ENCODE data around the gene ADGRD1. TPM values are rescaled to one million over a fixed set of nuclear protein-coding genes. Genes with fewer than 3 reads are reported as not detected.
A peak's percentile ranks its signal among the peaks of the same experiment; 100 is the strongest.

ADGRD1 gene
- total RNA-seq, 1 experiment from 2014 or later, result 0.97 TPM

DNA sequence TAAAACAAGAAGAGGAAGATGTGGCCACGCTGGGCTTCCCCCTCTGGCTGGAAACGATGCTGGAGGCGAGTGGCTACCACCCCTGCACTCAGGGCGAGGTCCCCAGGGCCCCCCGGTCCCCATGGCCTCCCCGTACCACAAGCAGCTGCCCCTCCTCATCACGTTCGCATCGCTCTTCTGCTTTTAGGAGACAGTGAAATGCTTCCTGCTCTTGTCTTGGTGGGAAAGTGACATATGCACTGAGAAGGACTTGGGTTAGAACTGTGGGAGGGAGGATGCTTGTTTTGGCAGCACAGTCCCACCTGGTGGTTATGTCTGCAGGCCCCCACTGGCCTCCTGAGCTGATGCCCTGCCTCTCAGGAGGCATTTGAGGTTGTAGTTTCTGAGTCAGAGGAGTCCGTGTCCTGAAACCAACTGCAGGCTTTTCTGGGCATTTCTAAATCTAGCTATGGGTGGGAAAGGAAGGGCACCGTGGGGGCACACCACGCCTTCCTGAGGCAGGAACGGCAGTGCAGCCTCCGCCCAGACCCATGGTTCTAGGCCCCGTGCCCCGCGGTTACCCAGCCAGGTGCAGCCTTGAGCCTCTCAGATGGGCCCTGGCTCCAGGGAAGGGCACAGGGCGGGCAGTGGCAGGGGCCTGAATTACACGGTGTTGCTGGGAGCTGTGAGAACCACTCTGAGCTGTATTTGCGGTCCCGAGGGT lies 139.3 kb downstream of the ADGRD1 start:
- H3K36me3 ChIP-seq (replicated peaks; ENCODE audit: control insufficient read depth, insufficient read depth, low read length), result no peaks in the 10 kb centered on the region
- DNase-seq, result peak; percentile 49
- H3K4me3 ChIP-seq (ENCODE audit: insufficient read depth, low read depth, low read length), result no peak overlapping the region
- H3K27me3 ChIP-seq (ENCODE audit: control insufficient read depth, insufficient read depth, low read length), result no peaks in the 10 kb centered on the region

DNA sequence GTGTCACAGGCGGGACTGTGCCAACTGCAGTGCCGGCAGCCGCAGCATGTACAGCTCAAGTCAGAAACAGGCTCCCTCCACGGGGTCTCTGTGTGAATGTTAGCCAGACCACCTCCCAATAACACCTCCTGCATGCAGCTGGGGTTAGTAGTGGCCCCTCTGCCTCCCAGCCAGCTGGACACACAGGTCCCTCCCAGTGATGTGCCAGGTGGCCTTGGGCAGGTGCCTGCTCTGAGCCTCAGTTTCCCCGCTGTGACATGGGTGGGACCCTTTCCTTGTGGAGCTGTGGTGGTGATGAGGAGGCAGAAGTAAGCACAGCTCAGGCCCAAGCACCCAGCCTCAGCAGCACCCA lies 139.9 kb downstream of the ADGRD1 start:
- no peak overlapping the region for H3K4me3 ChIP-seq (ENCODE audit: insufficient read depth, low read depth, low read length)
- H3K27me3 ChIP-seq (ENCODE audit: control insufficient read depth, insufficient read depth, low read length), result no peaks in the 10 kb centered on the region
- DNase-seq, result no peak
- H3K36me3 ChIP-seq (replicated peaks; ENCODE audit: control insufficient read depth, insufficient read depth, low read length), result no peaks in the 10 kb centered on the region

DNA sequence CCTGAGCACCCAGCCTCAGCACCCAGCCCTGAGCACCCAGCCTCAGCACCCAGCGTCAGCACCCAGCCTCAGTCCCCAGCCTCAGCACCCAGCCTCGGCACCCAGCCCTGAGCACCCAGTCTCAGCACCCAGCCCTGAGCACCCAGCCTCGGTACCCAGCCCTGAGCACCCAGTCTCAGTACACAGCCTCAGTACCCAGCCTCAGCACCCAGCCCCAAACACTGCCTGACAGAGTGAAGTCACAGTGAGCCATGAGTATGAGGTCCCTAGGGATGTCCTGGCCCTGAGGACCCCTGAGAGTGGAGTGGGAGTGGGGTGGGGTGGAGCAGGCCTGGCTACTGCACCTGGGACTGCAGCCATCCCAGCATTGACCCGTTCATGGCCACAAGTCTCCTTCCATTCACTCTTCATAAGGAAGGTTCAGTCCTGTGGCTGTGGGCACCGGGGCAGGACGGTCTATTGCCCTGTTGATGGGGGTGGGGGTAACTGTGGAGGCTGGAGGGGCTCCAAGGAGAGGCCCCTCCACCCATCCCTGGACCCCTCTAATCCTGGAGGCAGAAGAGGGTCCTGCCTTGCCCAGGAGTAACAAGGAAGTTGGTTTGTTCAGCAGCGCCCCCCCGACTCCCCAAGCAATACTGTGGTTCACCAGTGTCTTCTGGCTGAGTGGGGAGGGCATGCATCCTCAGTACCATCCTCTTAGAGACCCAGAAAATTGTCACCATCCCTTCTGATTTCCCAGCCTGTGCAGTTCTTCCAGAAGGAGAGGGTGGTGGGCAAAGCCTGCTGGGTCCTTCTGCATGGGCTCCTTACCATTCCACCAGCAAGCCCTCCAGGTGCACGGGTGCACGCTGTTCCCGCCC lies 140.5 kb downstream of the ADGRD1 start:
- no peak for DNase-seq
- no peaks in the 10 kb centered on the region for H3K27me3 ChIP-seq (ENCODE audit: control insufficient read depth, insufficient read depth, low read length)
- H3K36me3 ChIP-seq (replicated peaks; ENCODE audit: control insufficient read depth, insufficient read depth, low read length), result no peaks in the 10 kb centered on the region
- H3K4me3 ChIP-seq (ENCODE audit: insufficient read depth, low read depth, low read length), result no peak overlapping the region

DNA sequence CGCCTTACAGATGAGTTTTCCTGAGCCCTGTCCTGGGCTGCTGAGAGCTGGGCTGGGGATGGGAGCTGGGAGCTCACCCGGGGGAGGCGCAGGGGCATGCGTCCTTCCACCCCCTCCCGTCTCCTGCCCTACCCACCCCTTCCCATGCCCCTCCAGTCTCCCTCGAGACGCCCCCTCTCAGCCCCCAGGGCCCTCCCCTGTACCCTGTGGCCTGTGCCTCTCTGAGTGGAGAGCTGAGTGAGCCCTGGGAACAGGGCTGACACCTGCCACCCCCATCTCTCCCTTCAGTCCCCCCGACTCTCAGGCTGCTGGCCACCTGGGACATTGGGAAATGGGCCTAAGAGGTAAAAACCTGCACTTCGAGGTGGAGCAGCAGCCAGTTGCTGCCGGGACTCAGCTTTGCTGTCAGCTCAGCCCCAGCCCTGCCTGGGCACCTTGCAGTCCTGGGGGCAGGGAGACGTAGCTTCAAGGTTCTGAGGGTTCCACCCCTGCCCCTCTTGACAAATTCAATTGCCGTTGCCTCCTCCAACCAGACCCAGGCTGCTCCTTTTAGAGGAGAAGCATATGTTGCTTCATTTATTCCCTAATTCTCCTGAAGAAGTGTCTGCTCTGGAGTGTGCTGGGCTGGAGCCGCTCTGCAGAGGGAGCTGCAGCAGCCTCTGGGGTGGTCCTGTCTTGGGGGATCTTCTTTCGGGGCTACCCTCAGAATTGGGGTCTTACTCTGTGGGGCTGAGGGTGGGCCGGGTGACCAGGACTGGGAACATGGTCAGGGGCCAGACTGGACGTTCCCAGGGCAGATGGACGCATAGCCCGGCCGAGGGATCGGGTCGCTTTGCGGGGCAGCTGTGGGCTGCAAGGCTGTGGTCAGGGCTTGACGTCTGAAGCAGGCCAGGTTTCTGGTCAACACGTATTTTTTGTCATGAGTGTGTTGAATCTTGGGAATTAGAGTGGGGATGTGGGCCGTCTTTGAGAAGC lies 141.4 kb downstream of the ADGRD1 start:
- Histone ChIP-seq H3K27me3 (ENCODE audit: control insufficient read depth, insufficient read depth, low read length) (no peaks in the 10 kb centered on the region), H3K4me3 (ENCODE audit: insufficient read depth, low read depth, low read length) (no peak overlapping the region), H3K36me3 (replicated peaks; ENCODE audit: control insufficient read depth, insufficient read depth, low read length) (no peaks in the 10 kb centered on the region)
- DNase-seq, result no peak

DNA sequence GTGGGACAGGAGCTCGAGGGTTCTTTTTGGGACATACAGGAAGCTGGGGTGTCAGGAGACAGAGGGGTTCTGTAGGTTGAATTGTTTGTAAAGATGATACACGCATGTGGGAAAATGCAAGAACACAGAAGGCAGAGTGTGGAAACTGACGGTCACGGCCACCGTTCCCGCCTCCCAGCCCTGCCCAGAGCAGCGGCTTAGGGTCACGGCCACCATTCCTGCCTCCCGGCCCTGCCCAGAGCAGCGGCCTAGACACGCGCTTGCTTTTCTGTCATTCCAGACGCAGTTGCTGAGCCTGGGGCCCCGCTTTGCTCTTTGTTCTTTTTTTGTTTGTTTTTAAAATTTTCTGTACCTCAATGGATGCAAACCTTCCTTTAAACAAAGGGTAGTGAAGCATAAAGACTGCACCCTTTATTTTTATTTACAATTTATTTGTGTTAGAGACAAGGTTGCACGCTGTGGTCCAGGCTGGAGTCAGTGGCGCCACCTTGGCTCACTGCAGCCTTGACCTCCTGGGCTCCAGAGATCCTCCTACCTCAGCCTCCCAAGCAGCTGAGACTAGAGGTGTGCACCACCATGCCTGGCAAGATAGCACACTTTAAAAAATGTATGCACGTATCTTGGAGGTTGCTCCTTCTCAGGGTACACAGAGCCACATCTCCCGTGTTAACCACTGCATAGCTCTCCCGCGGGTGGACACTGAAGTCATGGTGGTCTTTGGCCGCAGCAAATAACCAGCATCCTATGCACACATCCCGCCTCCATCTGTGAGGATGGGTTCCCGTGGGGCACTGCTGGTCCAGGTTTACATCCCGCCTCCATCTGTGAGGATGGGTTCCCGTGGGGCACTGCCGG lies 142.3 kb downstream of the ADGRD1 start:
- Histone ChIP-seq H3K36me3 (replicated peaks; ENCODE audit: control insufficient read depth, insufficient read depth, low read length) (no peaks in the 10 kb centered on the region), H3K4me3 (ENCODE audit: insufficient read depth, low read depth, low read length) (no peak overlapping the region), H3K27me3 (ENCODE audit: control insufficient read depth, insufficient read depth, low read length) (no peaks in the 10 kb centered on the region)
- no peak for DNase-seq

DNA sequence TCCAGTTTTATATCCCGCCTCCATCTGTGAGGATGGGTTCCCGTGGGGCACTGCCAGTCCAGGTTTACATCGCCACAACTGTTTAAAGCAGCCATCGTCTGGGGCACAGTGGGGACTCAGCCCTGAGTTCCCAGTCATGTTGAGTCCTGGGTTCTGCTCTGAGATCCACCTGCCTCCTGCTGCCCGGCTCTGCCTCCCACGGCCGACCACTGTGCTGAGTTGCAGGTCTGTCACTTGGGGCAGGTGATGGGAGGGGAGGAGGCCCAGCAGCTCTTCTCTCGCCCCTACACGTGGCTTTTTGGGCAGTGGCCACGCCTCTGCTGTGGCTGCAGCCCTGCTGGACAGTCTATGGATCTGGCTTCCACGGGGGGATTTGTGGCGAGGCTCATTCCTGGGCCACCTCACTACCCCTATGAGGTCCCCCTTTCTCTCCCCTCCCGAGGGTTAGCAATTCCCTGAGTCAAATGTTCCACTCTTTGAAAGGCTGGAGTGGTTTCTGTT lies 143.0 kb downstream of the ADGRD1 start:
- no peak overlapping the region for H3K4me3 ChIP-seq (ENCODE audit: insufficient read depth, low read depth, low read length)
- DNase-seq, result no peak
- H3K36me3 ChIP-seq (replicated peaks; ENCODE audit: control insufficient read depth, insufficient read depth, low read length), result no peaks in the 10 kb centered on the region
- H3K27me3 ChIP-seq (ENCODE audit: control insufficient read depth, insufficient read depth, low read length), result no peaks in the 10 kb centered on the region

DNA sequence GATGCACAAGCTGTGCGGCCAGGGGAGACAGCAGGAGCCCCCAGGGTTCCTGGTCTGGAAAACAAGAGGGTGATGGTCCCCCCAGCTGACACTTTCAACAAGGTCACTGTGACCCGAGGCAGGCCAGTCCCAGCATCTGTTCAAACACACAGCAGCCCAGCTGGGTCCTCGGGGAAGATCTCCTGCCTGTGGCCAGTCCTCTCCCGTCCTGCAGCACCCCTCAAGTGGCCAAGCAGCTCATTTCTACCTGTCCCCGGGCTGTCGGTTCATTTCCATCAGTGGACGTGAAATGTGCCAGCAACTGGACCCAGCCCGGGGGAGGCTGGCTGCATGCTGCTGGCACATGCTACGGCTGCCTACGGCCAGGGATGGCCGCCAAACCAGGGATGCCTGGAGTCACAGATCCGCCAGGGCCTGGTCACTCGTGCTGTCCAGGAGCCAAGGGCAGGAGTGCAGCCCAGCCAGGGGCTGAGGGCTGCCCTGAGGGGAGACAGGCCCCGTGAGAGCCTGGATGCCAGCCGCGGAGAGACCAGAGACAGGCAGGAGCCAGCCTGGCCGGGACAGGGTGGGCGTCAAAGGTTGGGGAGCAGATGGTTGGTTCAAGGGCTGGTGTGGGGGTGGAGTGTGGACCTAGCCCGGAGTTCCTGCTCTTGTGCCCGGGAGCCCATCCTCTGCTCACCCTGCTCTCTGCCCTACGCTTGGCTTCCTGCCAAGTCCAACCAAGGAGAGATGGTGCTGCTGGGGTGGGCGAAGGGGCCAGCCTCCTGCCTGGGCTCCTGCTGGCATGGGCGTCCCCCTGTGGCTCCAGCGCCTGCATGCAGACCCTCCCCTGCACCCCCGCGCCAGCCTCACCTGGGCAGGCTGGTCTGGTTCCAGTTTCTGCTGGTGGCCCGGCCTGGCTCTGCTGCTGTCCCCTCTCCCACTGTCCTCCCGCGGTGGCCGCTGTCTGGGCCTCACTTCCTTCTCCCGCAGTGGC lies 143.8 kb downstream of the ADGRD1 start:
- DNase-seq, result no peak
- no peaks in the 10 kb centered on the region for H3K27me3 ChIP-seq (ENCODE audit: control insufficient read depth, insufficient read depth, low read length)
- no peak overlapping the region for H3K4me3 ChIP-seq (ENCODE audit: insufficient read depth, low read depth, low read length)
- H3K36me3 ChIP-seq (replicated peaks; ENCODE audit: control insufficient read depth, insufficient read depth, low read length), result no peaks in the 10 kb centered on the region

DNA sequence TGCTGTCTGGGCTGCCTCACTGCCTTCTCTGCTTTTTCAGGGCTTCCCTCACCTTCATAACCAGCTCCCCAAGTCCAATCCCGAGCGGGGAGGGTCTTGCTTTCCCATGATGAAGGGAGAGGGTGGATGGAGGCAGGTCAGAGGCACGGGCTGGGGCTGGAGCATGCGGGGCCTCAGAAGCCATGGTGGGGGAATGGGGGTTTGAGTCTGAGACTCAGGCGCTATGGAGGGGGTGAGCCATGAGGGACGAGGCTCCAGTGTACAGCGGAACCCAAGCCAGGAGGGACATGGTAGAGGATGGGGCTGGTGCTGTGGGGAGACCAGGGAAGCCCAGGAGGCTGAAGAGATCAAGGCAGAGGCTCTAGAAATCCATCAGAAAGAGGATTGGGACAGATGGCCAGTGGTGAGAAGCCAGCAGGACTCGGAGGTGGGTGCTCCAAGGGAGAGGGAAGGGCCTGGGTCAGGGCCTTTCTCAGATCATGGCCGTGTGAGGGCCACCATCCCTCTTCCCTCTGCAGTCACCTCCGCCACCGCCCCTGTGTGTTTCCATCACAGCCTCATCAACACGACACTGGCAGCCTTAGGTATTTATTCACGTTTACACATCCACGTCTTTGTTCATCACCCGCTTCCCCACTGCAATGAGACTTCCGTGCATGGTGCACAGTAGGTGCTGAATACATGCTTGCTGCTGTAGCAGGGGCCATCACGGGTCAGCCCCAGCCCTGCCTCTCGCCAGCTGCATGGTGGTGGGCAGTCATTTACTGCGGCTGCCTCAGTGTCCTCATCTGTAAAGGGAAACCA lies 144.7 kb downstream of the ADGRD1 start:
- DNase-seq, result no peak
- Histone ChIP-seq H3K4me3 (ENCODE audit: insufficient read depth, low read depth, low read length) (no peak overlapping the region), H3K36me3 (replicated peaks; ENCODE audit: control insufficient read depth, insufficient read depth, low read length) (no peaks in the 10 kb centered on the region), H3K27me3 (ENCODE audit: control insufficient read depth, insufficient read depth, low read length) (no peaks in the 10 kb centered on the region)

DNA sequence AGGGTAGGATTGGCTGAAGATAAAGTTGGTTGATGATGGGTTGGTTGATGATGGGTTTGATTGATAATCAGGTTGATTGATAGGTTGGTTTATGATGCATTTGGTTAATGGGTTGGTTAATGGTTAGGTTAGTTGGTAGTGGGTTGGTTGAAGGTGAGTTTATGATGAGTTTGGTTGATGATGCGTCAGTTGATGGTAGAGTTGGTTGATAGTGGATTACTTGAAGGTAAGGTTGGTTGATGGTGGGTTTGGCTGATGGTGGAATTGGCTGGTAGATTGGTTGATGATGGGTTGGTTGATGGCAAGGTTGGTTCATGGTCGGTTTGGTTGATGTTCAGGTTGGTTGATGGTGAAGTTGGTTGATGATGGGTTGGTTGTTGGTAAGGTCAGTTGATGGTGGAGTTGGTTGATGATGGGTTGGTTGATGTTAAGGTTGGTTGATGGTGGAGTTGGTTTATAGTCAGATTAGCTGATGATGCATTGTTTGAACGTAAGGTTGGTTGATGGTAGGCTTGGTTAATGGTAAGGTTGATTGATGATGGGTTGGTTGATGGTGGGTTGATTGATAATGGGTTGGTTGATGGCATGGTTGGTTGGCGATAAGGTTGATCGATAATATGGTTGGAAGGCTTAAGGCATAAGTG lies 146.4 kb downstream of the ADGRD1 start:
- Histone ChIP-seq H3K4me3 (ENCODE audit: insufficient read depth, low read depth, low read length) (no peak overlapping the region), H3K27me3 (ENCODE audit: control insufficient read depth, insufficient read depth, low read length) (no peaks in the 10 kb centered on the region), H3K36me3 (replicated peaks; ENCODE audit: control insufficient read depth, insufficient read depth, low read length) (no peaks in the 10 kb centered on the region)
- DNase-seq, result no peak

DNA sequence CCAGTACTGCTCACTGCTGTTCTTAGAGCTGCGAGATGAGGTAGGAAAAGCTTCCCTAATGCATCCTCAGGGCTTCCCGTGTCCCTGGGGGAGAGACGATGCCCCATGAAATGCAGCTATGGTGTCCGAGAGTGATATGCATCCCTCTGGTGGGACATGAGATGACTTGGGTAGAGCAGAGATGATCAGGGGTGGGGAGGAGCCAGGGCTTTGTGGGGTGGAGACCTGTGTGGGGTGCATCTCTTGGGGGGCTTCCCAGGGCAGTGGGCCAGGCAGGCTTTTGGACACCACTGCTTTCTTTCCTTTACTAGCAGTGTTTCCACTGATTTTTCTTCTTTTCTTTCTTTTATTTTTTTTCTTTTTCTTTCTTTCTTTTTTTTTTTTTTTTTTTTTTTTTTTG lies 147.3 kb downstream of the ADGRD1 start:
- DNase-seq, result no peak
- Histone ChIP-seq H3K36me3 (replicated peaks; ENCODE audit: control insufficient read depth, insufficient read depth, low read length) (no peaks in the 10 kb centered on the region), H3K27me3 (ENCODE audit: control insufficient read depth, insufficient read depth, low read length) (no peaks in the 10 kb centered on the region), H3K4me3 (ENCODE audit: insufficient read depth, low read depth, low read length) (no peak overlapping the region)

DNA sequence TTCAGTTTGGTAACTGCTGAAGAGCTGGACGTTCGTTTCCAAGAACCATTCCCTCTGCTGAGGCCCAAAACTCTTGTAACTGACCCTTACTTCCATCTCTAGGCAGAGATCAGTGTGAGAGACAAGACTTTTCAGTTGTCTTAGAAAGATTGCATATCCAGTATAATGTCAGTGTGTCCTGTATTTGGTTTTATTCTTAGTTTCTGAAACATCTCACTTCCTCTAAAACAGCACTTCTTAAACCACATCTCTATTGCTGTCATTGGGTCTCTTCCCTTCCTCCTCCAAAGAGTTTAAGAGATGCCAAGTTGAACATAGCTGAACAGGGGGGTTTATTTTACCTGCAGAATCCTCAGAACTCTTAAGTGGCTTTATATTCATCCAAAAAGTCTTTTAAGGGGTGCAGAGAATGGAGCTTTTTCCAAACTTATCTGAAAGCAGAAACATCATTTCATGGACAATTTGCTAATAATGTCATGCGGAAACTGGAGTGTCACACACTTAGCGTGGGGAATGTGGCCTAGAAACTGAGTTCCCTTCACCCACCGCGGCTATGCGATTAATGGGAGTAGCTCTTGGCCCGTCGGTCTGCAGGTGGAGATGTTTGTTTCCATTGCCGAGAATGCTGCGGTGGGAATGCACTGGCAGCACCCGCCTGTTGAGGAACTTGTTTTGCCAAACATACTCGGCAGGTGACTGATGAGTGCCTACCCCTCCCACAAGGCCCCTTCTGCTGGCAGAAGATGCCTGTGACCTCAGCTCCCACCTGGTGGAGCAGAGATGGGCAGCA lies 148.2 kb downstream of the ADGRD1 start:
- no peak for DNase-seq
- Histone ChIP-seq H3K36me3 (replicated peaks; ENCODE audit: control insufficient read depth, insufficient read depth, low read length) (no peaks in the 10 kb centered on the region), H3K27me3 (ENCODE audit: control insufficient read depth, insufficient read depth, low read length) (no peaks in the 10 kb centered on the region), H3K4me3 (ENCODE audit: insufficient read depth, low read depth, low read length) (no peak overlapping the region)
